Progenitor cell of endocrine pancreas (in vitro differentiated cells): ENCODE measurements around the gene ASB1. TPM values are rescaled to one million over a fixed set of nuclear protein-coding genes. Genes with fewer than 3 reads are reported as not detected.

Experiments used
- DNase-seq: peaks from one replicate; pipeline ENCODE4 v3.0.0; 2021; ENCODE audit warnings: low spot score; ENCODE audit not compliant: unreplicated experiment
- H3K27ac Mint-ChIP-seq: 2 replicates; pipeline ENCODE4 v1.8.0; 2021; ENCODE audit warnings: mild to moderate bottlenecking, moderate library complexity, mixed read lengths
- H3K27me3 Mint-ChIP-seq: 2 replicates; pipeline ENCODE4 v1.8.0; 2021; ENCODE audit warnings: mixed read lengths
- H3K36me3 Mint-ChIP-seq: 2 replicates; pipeline ENCODE4 v1.8.0; 2022; ENCODE audit warnings: mixed read lengths; ENCODE audit not compliant: insufficient read depth
- H3K4me1 Mint-ChIP-seq: 2 replicates; pipeline ENCODE4 v1.8.0; 2021; ENCODE audit warnings: low read depth, mixed read lengths
- H3K4me3 Mint-ChIP-seq: 2 replicates; pipeline ENCODE4 v1.8.0; 2021; ENCODE audit warnings: low read depth, mild to moderate bottlenecking, moderate library complexity, mixed read lengths
- H3K9me3 Mint-ChIP-seq: 2 replicates; pipeline ENCODE4 v1.8.0; 2021; ENCODE audit warnings: low read depth, mixed read lengths
- total RNA-seq: library from RNA; stranded (reverse); gene quantifications from 2 replicates; pipeline ENCODE4 v1.2.1, GENCODE V29; 2021
- TF ChIP-seq, protein P1 (sequence below): fragments of 200-600 bp; sonication (generic); IDR thresholded peaks from one replicate; pipeline ENCODE4 v1.5.0; 2021; ENCODE audit warnings: antibody characterized with exemption, mild to moderate bottlenecking; ENCODE audit not compliant: unreplicated experiment

The ASB1 gene
- total RNA-seq, 1 donor from 2014 or later, result 46.8 TPM

- Mint-ChIP-seq H3K27ac (no peak overlapping the region), H3K4me1 (peaks cover 27% of the 10 kb centered on the region), H3K9me3 (peaks cover 4% of the 10 kb centered on the region), H3K27me3 (no peaks in the 10 kb centered on the region), H3K4me3 (no peak overlapping the region), H3K36me3 (peaks cover 16% of the 10 kb centered on the region)
- TF ChIP-seq, protein P1, sequence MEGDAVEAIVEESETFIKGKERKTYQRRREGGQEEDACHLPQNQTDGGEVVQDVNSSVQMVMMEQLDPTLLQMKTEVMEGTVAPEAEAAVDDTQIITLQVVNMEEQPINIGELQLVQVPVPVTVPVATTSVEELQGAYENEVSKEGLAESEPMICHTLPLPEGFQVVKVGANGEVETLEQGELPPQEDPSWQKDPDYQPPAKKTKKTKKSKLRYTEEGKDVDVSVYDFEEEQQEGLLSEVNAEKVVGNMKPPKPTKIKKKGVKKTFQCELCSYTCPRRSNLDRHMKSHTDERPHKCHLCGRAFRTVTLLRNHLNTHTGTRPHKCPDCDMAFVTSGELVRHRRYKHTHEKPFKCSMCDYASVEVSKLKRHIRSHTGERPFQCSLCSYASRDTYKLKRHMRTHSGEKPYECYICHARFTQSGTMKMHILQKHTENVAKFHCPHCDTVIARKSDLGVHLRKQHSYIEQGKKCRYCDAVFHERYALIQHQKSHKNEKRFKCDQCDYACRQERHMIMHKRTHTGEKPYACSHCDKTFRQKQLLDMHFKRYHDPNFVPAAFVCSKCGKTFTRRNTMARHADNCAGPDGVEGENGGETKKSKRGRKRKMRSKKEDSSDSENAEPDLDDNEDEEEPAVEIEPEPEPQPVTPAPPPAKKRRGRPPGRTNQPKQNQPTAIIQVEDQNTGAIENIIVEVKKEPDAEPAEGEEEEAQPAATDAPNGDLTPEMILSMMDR, result no peak
- no peak for DNase-seq
Measured at GRCh38 chr2:238387332-238387731, 39.4 kb upstream of the ASB1 start.

GRCh38 chr2:238388794-238389193, 37.9 kb upstream of the ASB1 start:
- TF ChIP-seq, protein P1, result no peak

GRCh38 chr2:238389988-238390589, 36.6 kb upstream of the ASB1 start:
- peak overlapping the region; percentile 87 for H3K27ac Mint-ChIP-seq
- peak overlapping the region; percentile 20 for H3K4me3 Mint-ChIP-seq
- DNase-seq, result no peak
- TF ChIP-seq, protein P1, result no peak
- H3K36me3 Mint-ChIP-seq, result peaks cover 1% of the 10 kb centered on the region
- H3K4me1 Mint-ChIP-seq, result peaks cover 36% of the 10 kb centered on the region
- no peaks in the 10 kb centered on the region for H3K27me3 Mint-ChIP-seq
- peaks cover 5% of the 10 kb centered on the region for H3K9me3 Mint-ChIP-seq

More at GRCh38 chr2:238388794-238389193, 37.9 kb upstream of the ASB1 start:
- no peak overlapping the region for H3K4me3 Mint-ChIP-seq
- H3K4me1 Mint-ChIP-seq, result peaks cover 33% of the 10 kb centered on the region
- peaks cover 5% of the 10 kb centered on the region for H3K36me3 Mint-ChIP-seq
- peaks cover 4% of the 10 kb centered on the region for H3K9me3 Mint-ChIP-seq
- H3K27me3 Mint-ChIP-seq, result no peaks in the 10 kb centered on the region
- DNase-seq, result no peak
- peak overlapping the region; percentile 71 for H3K27ac Mint-ChIP-seq

DNA sequence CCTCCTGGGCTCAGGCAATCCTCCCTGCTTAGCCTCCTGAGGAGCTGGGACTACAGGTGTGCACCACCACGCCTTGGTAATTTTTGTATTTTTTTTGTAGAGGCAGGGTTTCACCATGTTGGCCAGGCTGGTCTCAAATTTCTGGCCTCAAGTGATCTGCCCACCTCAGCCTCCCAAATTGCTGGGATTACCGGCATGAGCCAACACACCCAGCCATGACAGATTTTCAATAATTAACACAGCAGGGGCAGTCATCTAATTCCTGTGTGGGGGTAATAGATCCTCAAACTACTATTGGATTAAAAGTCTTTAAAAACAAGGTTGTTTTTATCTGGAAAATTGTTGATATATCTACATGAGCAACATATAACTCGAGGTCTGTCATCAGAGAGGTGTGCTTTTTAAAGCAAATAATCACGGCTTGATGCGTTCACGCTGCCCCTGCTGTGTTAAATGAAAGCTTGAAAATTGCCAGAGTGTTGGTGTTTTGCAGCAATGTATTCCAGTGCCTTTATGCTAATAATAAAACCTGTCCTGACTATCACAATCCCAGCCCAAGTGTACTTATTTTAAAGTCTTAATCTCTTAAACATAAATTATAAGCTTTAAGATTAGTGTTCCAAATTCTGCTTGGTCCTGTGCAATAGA, 35.6 kb upstream of the ASB1 start:
- Mint-ChIP-seq H3K27ac (peak overlapping the region; percentile 45), H3K9me3 (peaks cover 5% of the 10 kb centered on the region), H3K27me3 (no peaks in the 10 kb centered on the region), H3K4me1 (peaks cover 36% of the 10 kb centered on the region), H3K4me3 (no peak overlapping the region), H3K36me3 (no peaks in the 10 kb centered on the region)
- DNase-seq, result no peak
- TF ChIP-seq, protein P1, result no peak

GRCh38 chr2:238396663-238397062, 30.1 kb upstream of the ASB1 start:
- H3K4me1 Mint-ChIP-seq, result peaks cover 43% of the 10 kb centered on the region
- H3K27me3 Mint-ChIP-seq, result no peaks in the 10 kb centered on the region
- peak overlapping the region; percentile 81 for H3K27ac Mint-ChIP-seq
- H3K4me3 Mint-ChIP-seq, result no peak overlapping the region
- H3K36me3 Mint-ChIP-seq, result no peaks in the 10 kb centered on the region
- no peak for DNase-seq
- peaks cover 5% of the 10 kb centered on the region for H3K9me3 Mint-ChIP-seq
- TF ChIP-seq, protein P1, result no peak
